Mucosa of rectum (tissue), 2 donors: ENCODE measurements around the gene CRHR2.

ENCODE experiments used
- H3K27ac ChIP-seq, 2 donors: one replicate each; pipeline ENCODE4 v1.7.0; 2013; ENCODE audit warnings: inconsistent platforms in 2 of 2, low read depth in 2 of 2, low read length in 2 of 2
- H3K27me3 ChIP-seq, 2 donors: one replicate each; pipeline ENCODE4 v1.7.0; 2013; ENCODE audit warnings: low read length in 2 of 2; ENCODE audit not compliant: control insufficient read depth in 2 of 2, insufficient read depth in 2 of 2
- H3K36me3 ChIP-seq, 2 donors: one replicate each; pipeline ENCODE4 v1.7.0; 2013; ENCODE audit warnings: low read length in 2 of 2; ENCODE audit not compliant: control insufficient read depth in 2 of 2, insufficient read depth in 2 of 2
- H3K4me1 ChIP-seq, 2 donors: one replicate each; pipeline ENCODE4 v1.7.0; 2013; ENCODE audit warnings: low read length in 2 of 2, mild to moderate bottlenecking in 1 of 2; ENCODE audit not compliant: control insufficient read depth in 2 of 2, insufficient read depth in 2 of 2
- H3K4me3 ChIP-seq, 2 donors: one replicate each; pipeline ENCODE4 v1.7.0; 2013; ENCODE audit warnings: low read length in 2 of 2
- H3K9ac ChIP-seq, 2 donors: one replicate each; pipeline ENCODE4 v1.7.0; 2013; ENCODE audit warnings: low read length in 2 of 2, low read depth in 1 of 2, mild to moderate bottlenecking in 1 of 2
- H3K9me3 ChIP-seq, 2 donors: one replicate each; pipeline ENCODE4 v1.7.0; 2013; ENCODE audit warnings: low read length in 2 of 2; ENCODE audit not compliant: control insufficient read depth in 2 of 2
- donor health status: healthy.
- donor health status: Normal muscosa, but diverticular disease.

The CRHR2 gene

GRCh38 chr7:30697719-30698460 is 15.6 kb upstream of the CRHR2 start:
- peak overlapping the region; percentile 33 to 48 for H3K4me3 ChIP-seq
- no peaks in the 10 kb centered on the region for H3K9me3 ChIP-seq

GRCh38 chr7:30694774-30695721 is 12.8 kb upstream of the CRHR2 start:
- Histone ChIP-seq H3K9me3 (no peaks in the 10 kb centered on the region), H3K27me3 (no peaks in the 10 kb centered on the region), H3K27ac (peak overlapping the region in 1 of 2 donors; percentile 14), H3K36me3 (no peaks in the 10 kb centered on the region), H3K9ac (no peak overlapping the region), H3K4me3 (no peak overlapping the region), H3K4me1 (peaks cover 10 to 24% of the 10 kb centered on the region in 2 donors)

More at GRCh38 chr7:30697719-30698460, 15.6 kb upstream of the CRHR2 start:
- Histone ChIP-seq H3K4me1 (peaks cover 10 to 24% of the 10 kb centered on the region in 2 donors), H3K9ac (peak overlapping the region in 1 of 2 donors; percentile 19), H3K27ac (peak overlapping the region; percentile 29 to 32), H3K36me3 (no peaks in the 10 kb centered on the region), H3K27me3 (no peaks in the 10 kb centered on the region)

GRCh38 chr7:30694218-30694745 is 12.0 kb upstream of the CRHR2 start:
- no peaks in the 10 kb centered on the region for H3K36me3 ChIP-seq
- H3K4me1 ChIP-seq, result peaks cover 10 to 24% of the 10 kb centered on the region in 2 donors
- H3K27me3 ChIP-seq, result no peaks in the 10 kb centered on the region
- H3K27ac ChIP-seq, result peak overlapping the region in 1 of 2 donors; percentile 14
- H3K4me3 ChIP-seq, result no peak overlapping the region
- no peak overlapping the region for H3K9ac ChIP-seq
- H3K9me3 ChIP-seq, result no peaks in the 10 kb centered on the region

DNA sequence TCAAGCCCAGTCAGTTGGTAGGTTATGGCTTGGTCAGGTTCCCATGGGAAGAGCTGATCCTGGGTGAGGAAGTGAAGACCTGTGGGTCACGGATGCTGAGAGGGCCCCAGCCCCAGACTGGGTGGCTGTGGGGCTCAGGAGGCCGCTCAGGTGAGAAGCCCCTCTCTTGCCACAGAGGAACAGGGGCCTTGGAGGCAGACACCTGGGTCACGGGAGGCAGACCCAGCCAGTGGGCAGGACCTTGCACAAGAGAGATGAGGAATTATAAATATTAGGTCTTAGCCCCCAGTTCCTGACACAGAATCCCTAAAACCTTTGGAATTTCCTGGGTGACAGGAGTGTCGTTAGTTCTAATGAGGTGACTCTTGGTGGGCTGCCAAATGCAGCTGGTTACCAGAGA is 10.6 kb upstream of the CRHR2 start:
- no peaks in the 10 kb centered on the region for H3K9me3 ChIP-seq
- H3K27ac ChIP-seq, result no peak overlapping the region
- H3K27me3 ChIP-seq, result no peaks in the 10 kb centered on the region
- no peak overlapping the region for H3K4me3 ChIP-seq
- H3K36me3 ChIP-seq, result no peaks in the 10 kb centered on the region
- peaks cover 6 to 14% of the 10 kb centered on the region in 2 donors for H3K4me1 ChIP-seq
- H3K9ac ChIP-seq, result no peak overlapping the region

DNA sequence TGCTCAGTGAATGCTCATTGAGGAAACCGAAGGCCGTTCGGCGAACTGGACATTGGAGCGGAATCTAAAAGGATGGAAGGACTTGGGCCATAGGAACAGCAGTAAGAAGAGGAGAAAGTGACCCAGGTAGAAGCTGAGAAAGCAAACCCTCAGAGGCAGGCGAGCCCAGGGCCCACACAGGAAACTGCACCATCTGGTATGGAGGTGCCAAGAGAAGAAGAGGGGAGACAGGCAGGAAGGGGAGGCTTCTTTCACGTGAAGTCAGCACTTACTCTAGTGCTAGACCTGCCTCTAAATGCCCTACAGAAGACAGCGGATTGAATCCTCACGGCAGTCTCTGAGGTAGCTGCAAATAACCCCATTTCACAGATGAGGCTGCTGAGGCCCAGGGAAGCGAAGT is 10.2 kb upstream of the CRHR2 start:
- Histone ChIP-seq H3K4me1 (peaks cover 2 to 9% of the 10 kb centered on the region in 2 donors), H3K4me3 (no peak overlapping the region), H3K9ac (no peak overlapping the region), H3K36me3 (no peaks in the 10 kb centered on the region), H3K27me3 (no peaks in the 10 kb centered on the region), H3K9me3 (no peaks in the 10 kb centered on the region), H3K27ac (no peak overlapping the region)

DNA sequence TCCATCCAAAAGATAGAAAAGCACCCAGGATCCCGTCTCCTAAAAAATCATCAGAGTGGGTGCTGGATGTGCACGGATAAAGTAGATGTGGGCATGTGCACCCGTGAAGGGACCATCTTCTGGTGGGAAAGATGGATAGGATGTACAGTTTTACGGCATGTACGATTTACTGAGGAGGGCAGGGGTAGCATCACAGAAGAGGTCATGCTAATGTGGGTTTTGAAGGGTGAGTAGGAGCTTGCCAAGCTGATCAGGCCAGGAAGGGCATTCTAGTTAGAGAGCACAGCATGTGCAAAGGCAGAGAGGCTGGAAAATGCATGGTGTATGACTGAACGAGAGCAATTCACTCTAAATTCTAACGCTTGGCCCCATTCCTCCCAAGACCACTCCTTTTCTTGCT is 7.8 kb upstream of the CRHR2 start:
- no peak overlapping the region for H3K9ac ChIP-seq
- no peaks in the 10 kb centered on the region for H3K36me3 ChIP-seq
- H3K4me3 ChIP-seq, result no peak overlapping the region
- no peak overlapping the region for H3K27ac ChIP-seq
- peaks cover 0 to under 1% of the 10 kb centered on the region in 2 donors for H3K27me3 ChIP-seq
- H3K4me1 ChIP-seq, result peaks cover 0 to 5% of the 10 kb centered on the region in 2 donors
- H3K9me3 ChIP-seq, result no peaks in the 10 kb centered on the region

GRCh38 chr7:30688718-30689221 is 6.5 kb upstream of the CRHR2 start:
- no peak overlapping the region for H3K27ac ChIP-seq

DNA sequence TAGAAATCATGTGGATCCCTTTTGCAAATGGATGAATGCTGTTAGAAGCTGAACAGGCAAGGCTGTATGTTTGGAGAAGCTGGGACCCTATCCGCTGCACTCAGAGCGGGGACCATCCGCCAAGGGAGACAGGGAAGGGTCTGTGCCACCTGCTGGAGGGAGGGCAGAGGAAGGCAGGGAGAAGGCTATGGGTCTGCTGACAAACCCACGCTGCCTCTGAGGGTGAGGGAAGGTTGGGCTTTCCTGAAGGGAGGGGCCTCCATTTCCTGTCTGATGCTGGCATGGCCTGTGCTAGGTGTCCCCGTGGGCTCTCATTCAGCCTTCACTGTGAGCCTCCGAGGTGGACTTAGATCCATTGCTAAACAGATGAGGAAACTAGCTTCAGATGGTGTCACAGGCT is 5.3 kb upstream of the CRHR2 start:
- Histone ChIP-seq H3K9ac (no peak overlapping the region), H3K27me3 (peaks cover 7 to 15% of the 10 kb centered on the region in 2 donors), H3K4me1 (no peaks in the 10 kb centered on the region), H3K27ac (no peak overlapping the region), H3K9me3 (no peaks in the 10 kb centered on the region), H3K36me3 (no peaks in the 10 kb centered on the region), H3K4me3 (no peak overlapping the region)

More at GRCh38 chr7:30688718-30689221, 6.5 kb upstream of the CRHR2 start:
- Histone ChIP-seq H3K36me3 (no peaks in the 10 kb centered on the region), H3K4me1 (no peaks in the 10 kb centered on the region), H3K9me3 (no peaks in the 10 kb centered on the region), H3K27me3 (peaks cover 4% of the 10 kb centered on the region in 2 donors), H3K9ac (no peak overlapping the region), H3K4me3 (no peak overlapping the region)

- Histone ChIP-seq H3K9me3 (no peaks in the 10 kb centered on the region), H3K4me1 (peaks cover 0 to 3% of the 10 kb centered on the region in 2 donors), H3K9ac (no peak overlapping the region), H3K27ac (no peak overlapping the region), H3K27me3 (peaks cover 35 to 38% of the 10 kb centered on the region in 2 donors), H3K4me3 (no peak overlapping the region), H3K36me3 (no peaks in the 10 kb centered on the region)
Measured at GRCh38 chr7:30684351-30684750, 2.1 kb upstream of the CRHR2 start.
